Measurements from ENCODE around the gene PRRT1. TPM values are rescaled to one million over a fixed set of nuclear protein-coding genes. Genes with fewer than 3 reads are reported as not detected.

Gene PRRT1
- total RNA-seq, 1 donor from 2014 or later = 1.4 TPM

DNA sequence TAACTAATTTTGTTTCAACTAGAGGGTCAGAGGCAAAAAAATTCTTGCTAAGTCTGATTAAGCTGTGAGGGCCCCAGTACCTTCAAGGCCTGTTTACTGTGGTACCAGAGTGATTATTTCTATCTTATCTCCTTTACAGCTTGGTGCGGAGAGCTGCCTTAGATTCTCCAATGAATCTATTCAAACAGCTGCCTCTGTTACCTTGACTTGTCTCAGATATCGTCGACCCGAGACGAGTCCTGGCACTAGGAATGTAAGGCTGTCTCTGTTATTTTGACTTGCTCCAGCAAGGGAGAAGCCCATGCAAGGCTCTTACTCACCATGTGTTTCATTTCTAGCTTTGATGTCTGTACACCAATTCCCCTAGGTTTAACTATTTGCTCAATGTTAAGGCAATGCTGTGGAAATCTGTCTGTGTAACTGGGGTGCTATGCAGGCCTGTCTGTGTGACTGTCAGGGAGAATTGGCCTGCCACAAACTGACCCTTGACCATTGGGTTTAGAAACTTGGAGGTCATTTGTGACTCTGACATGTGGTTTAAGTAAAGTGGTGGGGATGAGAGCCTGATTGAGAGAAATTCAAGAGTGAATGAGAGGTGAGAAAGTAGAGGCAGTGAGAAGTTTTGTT is 11.2 kb downstream of the PRRT1 start:
- Histone ChIP-seq H3K9me3 (no peaks in the 10 kb centered on the region), H3K36me3 (no peaks in the 10 kb centered on the region), H3K4me3 (no peak overlapping the region), H3K4me1 (no peaks in the 10 kb centered on the region), H3K27ac (no peak overlapping the region), H3K27me3 (no peaks in the 10 kb centered on the region)
- no peak for DNase-seq (ENCODE audit: low spot score in 2 of 2)
- TF ChIP-seq, protein P1, sequence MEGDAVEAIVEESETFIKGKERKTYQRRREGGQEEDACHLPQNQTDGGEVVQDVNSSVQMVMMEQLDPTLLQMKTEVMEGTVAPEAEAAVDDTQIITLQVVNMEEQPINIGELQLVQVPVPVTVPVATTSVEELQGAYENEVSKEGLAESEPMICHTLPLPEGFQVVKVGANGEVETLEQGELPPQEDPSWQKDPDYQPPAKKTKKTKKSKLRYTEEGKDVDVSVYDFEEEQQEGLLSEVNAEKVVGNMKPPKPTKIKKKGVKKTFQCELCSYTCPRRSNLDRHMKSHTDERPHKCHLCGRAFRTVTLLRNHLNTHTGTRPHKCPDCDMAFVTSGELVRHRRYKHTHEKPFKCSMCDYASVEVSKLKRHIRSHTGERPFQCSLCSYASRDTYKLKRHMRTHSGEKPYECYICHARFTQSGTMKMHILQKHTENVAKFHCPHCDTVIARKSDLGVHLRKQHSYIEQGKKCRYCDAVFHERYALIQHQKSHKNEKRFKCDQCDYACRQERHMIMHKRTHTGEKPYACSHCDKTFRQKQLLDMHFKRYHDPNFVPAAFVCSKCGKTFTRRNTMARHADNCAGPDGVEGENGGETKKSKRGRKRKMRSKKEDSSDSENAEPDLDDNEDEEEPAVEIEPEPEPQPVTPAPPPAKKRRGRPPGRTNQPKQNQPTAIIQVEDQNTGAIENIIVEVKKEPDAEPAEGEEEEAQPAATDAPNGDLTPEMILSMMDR (IDR thresholded peaks at IDR 0.05) = no peak
- intact Hi-C loops (cut with DNase I) = no loop called here

DNA sequence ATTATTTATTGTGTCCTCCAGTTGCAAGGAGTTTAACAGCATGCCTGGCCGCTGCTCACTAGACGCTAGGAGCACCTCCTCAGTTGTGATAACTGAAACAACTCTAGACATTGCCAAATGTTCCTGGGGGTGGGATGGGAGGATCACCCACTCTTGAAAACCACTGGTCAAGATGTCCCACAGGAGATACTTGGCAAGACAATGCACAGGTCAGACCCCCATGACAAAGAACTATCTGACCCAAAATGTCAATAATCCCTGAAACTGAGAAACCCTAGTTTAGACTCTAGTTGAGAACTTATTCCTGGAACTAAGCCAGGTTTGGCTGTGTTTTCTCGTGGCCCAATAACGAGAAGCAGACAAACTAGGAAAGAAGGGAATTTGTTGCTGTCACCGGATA is 12.1 kb downstream of the PRRT1 start:
- H3K27me3 ChIP-seq = no peaks in the 10 kb centered on the region
- intact Hi-C loops (cut with DNase I) = no loop called here
- H3K27ac ChIP-seq = no peak overlapping the region
- H3K9me3 ChIP-seq = no peaks in the 10 kb centered on the region
- H3K36me3 ChIP-seq = no peaks in the 10 kb centered on the region
- TF ChIP-seq, protein P1 (IDR thresholded peaks at IDR 0.05) = no peak
- H3K4me3 ChIP-seq = no peak overlapping the region
- H3K4me1 ChIP-seq = no peaks in the 10 kb centered on the region
- no peak for DNase-seq (ENCODE audit: low spot score in 2 of 2)

DNA sequence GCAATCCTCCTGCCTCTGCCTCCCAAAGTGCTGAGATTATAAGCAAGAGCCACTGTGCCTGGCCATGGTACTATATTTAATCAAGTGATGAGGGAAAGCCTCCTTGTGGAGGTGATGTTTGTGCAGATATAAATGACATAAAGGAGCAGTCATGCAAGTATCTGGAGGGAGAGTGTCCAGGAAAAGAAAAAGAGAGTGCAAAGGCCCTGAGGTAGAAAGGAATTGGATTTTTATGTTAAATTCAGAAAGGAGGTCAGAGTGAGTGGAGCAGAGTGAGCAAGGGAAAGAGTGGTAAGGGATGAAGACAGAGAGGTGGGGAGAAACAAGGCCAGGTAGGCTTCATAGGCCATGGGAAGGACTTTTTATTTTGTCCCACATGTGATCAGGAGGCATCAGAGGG is 14.3 kb downstream of the PRRT1 start:
- no peak overlapping the region for H3K4me3 ChIP-seq
- H3K27ac ChIP-seq = no peak overlapping the region
- H3K4me1 ChIP-seq = no peaks in the 10 kb centered on the region
- H3K36me3 ChIP-seq = no peaks in the 10 kb centered on the region
- no peaks in the 10 kb centered on the region for H3K27me3 ChIP-seq
- intact Hi-C loops (cut with DNase I) = no loop called here
- TF ChIP-seq, protein P1 (IDR thresholded peaks at IDR 0.05) = no peak
- DNase-seq (ENCODE audit: low spot score in 2 of 2) = no peak
- no peaks in the 10 kb centered on the region for H3K9me3 ChIP-seq

DNA sequence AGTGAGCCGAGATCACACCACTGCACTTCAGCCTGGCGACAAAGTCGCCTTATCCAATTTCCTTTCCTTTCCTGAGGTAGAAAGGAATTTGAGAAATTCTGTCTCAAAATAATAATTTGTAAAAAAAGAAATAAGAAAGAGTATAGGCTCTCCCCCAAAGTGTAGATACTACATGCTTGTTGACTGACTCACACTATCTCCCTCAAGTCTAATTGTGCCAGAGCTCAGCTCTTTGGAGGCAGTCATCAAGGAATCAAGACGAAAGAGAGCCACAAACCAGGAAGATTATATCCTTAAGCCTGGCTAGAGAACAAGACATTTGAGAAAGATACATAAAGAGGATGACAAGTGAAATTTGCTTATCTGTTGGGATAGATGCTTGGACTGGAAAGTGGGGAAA is 18.0 kb downstream of the PRRT1 start:
- no peaks in the 10 kb centered on the region for H3K36me3 ChIP-seq
- TF ChIP-seq, protein P1 (IDR thresholded peaks at IDR 0.05) = no peak
- H3K9me3 ChIP-seq = no peaks in the 10 kb centered on the region
- DNase-seq (ENCODE audit: low spot score in 2 of 2) = no peak
- H3K4me1 ChIP-seq = peaks cover 7 to 8% of the 10 kb centered on the region in 2 donors
- no peaks in the 10 kb centered on the region for H3K27me3 ChIP-seq
- H3K27ac ChIP-seq = no peak overlapping the region
- intact Hi-C loops (cut with DNase I) = no loop called here
- H3K4me3 ChIP-seq = no peak overlapping the region

DNA sequence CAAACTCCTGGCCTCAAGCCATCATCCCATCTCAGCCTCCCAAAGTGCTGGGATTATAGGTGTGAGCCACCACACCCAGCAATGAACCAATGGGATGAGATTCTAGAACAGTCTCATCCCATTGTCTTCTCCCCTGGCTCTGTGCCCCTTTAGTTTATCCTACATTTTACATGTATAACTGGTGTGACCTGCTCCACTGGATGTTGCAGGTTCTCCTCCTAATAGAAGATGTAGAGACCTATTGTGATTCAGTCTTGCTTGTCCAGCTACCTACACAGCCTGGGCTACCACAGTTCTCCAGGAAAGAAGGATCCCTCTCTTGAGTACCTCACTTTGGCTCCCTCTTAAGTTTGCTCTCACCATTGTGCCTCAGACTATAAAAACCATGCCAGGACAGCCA is 19.6 kb downstream of the PRRT1 start:
- H3K4me3 ChIP-seq = no peak overlapping the region
- H3K27ac ChIP-seq = no peak overlapping the region
- TF ChIP-seq, protein P1 (IDR thresholded peaks at IDR 0.05) = no peak
- H3K36me3 ChIP-seq = no peaks in the 10 kb centered on the region
- no peaks in the 10 kb centered on the region for H3K9me3 ChIP-seq
- H3K4me1 ChIP-seq = peaks cover 15 to 17% of the 10 kb centered on the region in 2 donors
- no peak for DNase-seq (ENCODE audit: low spot score in 2 of 2)
- no peaks in the 10 kb centered on the region for H3K27me3 ChIP-seq
- intact Hi-C loops (cut with DNase I) = no loop called here
